ENCODE results near the gene ITPR1. TPM values are rescaled to one million over a fixed set of nuclear protein-coding genes. Genes with fewer than 3 reads are reported as not detected.

ITPR1 gene
- total RNA-seq, 2 donors from 2014 or later: 8.9 to 21.2 TPM

GRCh38 chr3:4855676-4856075 lies 362.5 kb downstream of the ITPR1 start:
- DNase-seq (no peak), ATAC-seq (no peak)
- intact Hi-C loops (cut with DNase I, micrococcal nuclease): no loop called here

GRCh38 chr3:4856136-4856535 lies 363.0 kb downstream of the ITPR1 start:
- DNase-seq (no peak), ATAC-seq (no peak)
- intact Hi-C loops (cut with DNase I, micrococcal nuclease): no loop called here

- DNase-seq: no peak
- ATAC-seq: no peak
- intact Hi-C loops (cut with DNase I, micrococcal nuclease): no loop called here
Observed at GRCh38 chr3:4856564-4856963, 363.4 kb downstream of the ITPR1 start.

GRCh38 chr3:4856986-4857385 lies 363.8 kb downstream of the ITPR1 start:
- intact Hi-C loops (cut with DNase I, micrococcal nuclease): no loop called here
- no peak for DNase-seq
- ATAC-seq: no peak

- no peak for ATAC-seq
- intact Hi-C loops (cut with DNase I, micrococcal nuclease): no loop called here
- DNase-seq: no peak
Observed at GRCh38 chr3:4859788-4860187, 366.6 kb downstream of the ITPR1 start.

- intact Hi-C loops (cut with DNase I, micrococcal nuclease): no loop called here
- ATAC-seq: no peak
- no peak for DNase-seq
Observed at GRCh38 chr3:4862973-4863372, 369.8 kb downstream of the ITPR1 start.

- no peak for ATAC-seq
- no peak for DNase-seq
- intact Hi-C loops (cut with DNase I, micrococcal nuclease): no loop called here
Observed at GRCh38 chr3:4864503-4864902, 371.4 kb downstream of the ITPR1 start.

GRCh38 chr3:4865714-4866113 lies 372.6 kb downstream of the ITPR1 start:
- no peak for ATAC-seq
- intact Hi-C loops (cut with DNase I, micrococcal nuclease): no loop called here
- no peak for DNase-seq

- ATAC-seq (peak; percentile 31), DNase-seq (peak in 1 of 2 donors; percentile 28)
- intact Hi-C loops (cut with DNase I, micrococcal nuclease): no loop called here
Observed at GRCh38 chr3:4866866-4867265, 373.7 kb downstream of the ITPR1 start.

- no peak for ATAC-seq
- no peak for DNase-seq
Observed at GRCh38 chr3:4877173-4877787, 384.1 kb downstream of the ITPR1 start.

GRCh38 chr3:4880850-4881249 lies 387.7 kb downstream of the ITPR1 start:
- ATAC-seq (no peak), DNase-seq (no peak)
- intact Hi-C loops (cut with DNase I, micrococcal nuclease): no loop called here

More at GRCh38 chr3:4877173-4877787, 384.1 kb downstream of the ITPR1 start:
- intact Hi-C loops (cut with DNase I, micrococcal nuclease): no loop called here

GRCh38 chr3:4882548-4882947 lies 389.4 kb downstream of the ITPR1 start:
- ATAC-seq (no peak), DNase-seq (no peak)
- intact Hi-C loops (cut with DNase I, micrococcal nuclease): no loop called here

GRCh38 chr3:4883011-4883410 lies 389.9 kb downstream of the ITPR1 start:
- DNase-seq (no peak), ATAC-seq (no peak)
- intact Hi-C loops (cut with DNase I, micrococcal nuclease): no loop called here

GRCh38 chr3:4884888-4885287 lies 391.7 kb downstream of the ITPR1 start:
- DNase-seq (no peak), ATAC-seq (no peak)
- intact Hi-C loops (cut with DNase I, micrococcal nuclease): no loop called here

- ATAC-seq (no peak), DNase-seq (no peak)
- intact Hi-C loops (cut with DNase I, micrococcal nuclease): no loop called here
Observed at GRCh38 chr3:4885316-4885715, 392.2 kb downstream of the ITPR1 start.

- ATAC-seq (no peak), DNase-seq (no peak)
- intact Hi-C loops (cut with DNase I, micrococcal nuclease): no loop called here
Observed at GRCh38 chr3:4886448-4886847, 393.3 kb downstream of the ITPR1 start.

- intact Hi-C loops (cut with DNase I, micrococcal nuclease): no loop called here
- ATAC-seq: no peak
- DNase-seq: no peak
Observed at GRCh38 chr3:4887177-4887576, 394.0 kb downstream of the ITPR1 start.

GRCh38 chr3:4888913-4889846 lies 396.0 kb downstream of the ITPR1 start:
- intact Hi-C loops (cut with DNase I, micrococcal nuclease): no loop called here
- DNase-seq: no peak
- no peak for ATAC-seq

GRCh38 chr3:4889896-4890295 lies 396.7 kb downstream of the ITPR1 start:
- intact Hi-C loops (cut with DNase I, micrococcal nuclease): no loop called here
- DNase-seq (no peak), ATAC-seq (no peak)

- DNase-seq: no peak
- intact Hi-C loops (cut with DNase I, micrococcal nuclease): no loop called here
- no peak for ATAC-seq
Observed at GRCh38 chr3:4894891-4895530, 401.9 kb downstream of the ITPR1 start.
